Hematopoietic multipotent progenitor cell treated with erythropoietin and hydrocortisone succinate and interleukin-3 and kit ligand, for 15 days (in vitro differentiated cells): Measurements from ENCODE around the gene BCAP29.

Experiments
- DNase-seq: peaks from one replicate; pipeline ENCODE4 v3.0.0-alpha.2; 2015; ENCODE audit warnings: low spot score

The BCAP29 gene

DNA sequence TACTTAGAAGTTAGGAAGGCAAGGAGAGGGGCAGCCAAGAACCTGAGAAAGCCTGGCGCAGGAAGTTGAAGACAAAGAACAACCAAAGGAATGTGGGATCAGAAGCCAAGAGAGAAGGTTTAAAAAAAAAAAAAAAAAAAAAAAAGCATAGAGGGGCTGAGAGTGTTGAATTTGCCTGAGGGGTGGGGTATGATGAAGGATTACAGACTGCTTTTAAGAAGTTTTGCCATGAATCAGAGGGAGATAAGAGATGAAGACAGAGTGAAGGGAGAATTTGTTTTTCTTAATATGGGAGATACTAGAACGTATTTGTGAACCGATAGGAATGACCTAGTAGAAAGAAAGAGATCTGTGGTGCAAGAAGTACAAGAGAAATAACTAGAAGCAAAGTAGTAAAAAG, 87.3 kb downstream of the BCAP29 start:
- no peak for DNase-seq

- no peak for DNase-seq
These were observed 88.2 kb downstream of the BCAP29 start for GRCh38 chr7:107668296-107668695.
